GM11168 (cell line): Measurements from ENCODE around the gene PRMT1.

Source experiments
- in situ Hi-C: fragments of 300-500 bp; cut with MboI; formaldehyde crosslinking; loops from one replicate; pipeline ENCODE4 v1.12.0; 2022; ENCODE audit warnings: low sequenced_read_pairs; ENCODE audit not compliant: unreplicated experiment

PRMT1 gene

GRCh38 chr19:49666120-49666444, 11.0 kb upstream of the PRMT1 start:
- in situ Hi-C loops = no loop called here

GRCh38 chr19:49667473-49667872, 9.6 kb upstream of the PRMT1 start:
- in situ Hi-C loops = no loop called here

- in situ Hi-C loops = no loop called here
Observed at GRCh38 chr19:49669516-49669915, 7.6 kb upstream of the PRMT1 start.

- in situ Hi-C loops = no loop called here
Observed at GRCh38 chr19:49672131-49672919, 4.7 kb upstream of the PRMT1 start.

- in situ Hi-C loops = no loop called here
Observed at GRCh38 chr19:49676136-49676783, 811 bp upstream of the PRMT1 start.

- in situ Hi-C loops = no loop called here
Observed at GRCh38 chr19:49676784-49677230, 264 bp upstream of the PRMT1 start.

- in situ Hi-C loops = no loop called here
Observed at GRCh38 chr19:49677901-49678674, 1.0 kb downstream of the PRMT1 start.

GRCh38 chr19:49678985-49679770, 2.1 kb downstream of the PRMT1 start:
- in situ Hi-C loops = no loop called here

- in situ Hi-C loops = no loop called here
Observed at GRCh38 chr19:49679771-49680413, 2.8 kb downstream of the PRMT1 start.

- in situ Hi-C loops = no loop called here
Observed at GRCh38 chr19:49680421-49681351, 3.6 kb downstream of the PRMT1 start.

- in situ Hi-C loops = no loop called here
Observed at GRCh38 chr19:49681830-49682229, 4.8 kb downstream of the PRMT1 start.

GRCh38 chr19:49682274-49682673, 5.2 kb downstream of the PRMT1 start:
- in situ Hi-C loops = no loop called here

GRCh38 chr19:49683814-49684250, 6.8 kb downstream of the PRMT1 start:
- in situ Hi-C loops = no loop called here

- in situ Hi-C loops = no loop called here
Observed at GRCh38 chr19:49684251-49684982, 7.3 kb downstream of the PRMT1 start.

- in situ Hi-C loops = no loop called here
Observed at GRCh38 chr19:49684983-49685553, 8.0 kb downstream of the PRMT1 start.

GRCh38 chr19:49685845-49686332, 8.8 kb downstream of the PRMT1 start:
- in situ Hi-C loops = no loop called here

- in situ Hi-C loops = no loop called here
Observed at GRCh38 chr19:49686503-49687088, 9.5 kb downstream of the PRMT1 start.
